Measurements from ENCODE around the gene LDAF1.
"Not testable (repeated sequence)": the region's sequence is repeated elsewhere in the genome, so short reads cannot be mapped to it uniquely, and the experiment has no call there.

Gene LDAF1

GRCh38 chr16:21162661-21163151 lies 4.2 kb downstream of the LDAF1 start:
- DNase-seq (ENCODE audit: low read depth in 2 of 2) = no peak

- DNase-seq (ENCODE audit: low read depth in 2 of 2) = no peak
Observed at GRCh38 chr16:21163576-21163975, 5.1 kb downstream of the LDAF1 start.

- no peak for DNase-seq (ENCODE audit: low read depth in 2 of 2)
Observed at GRCh38 chr16:21164521-21165168, 6.2 kb downstream of the LDAF1 start.

- no peak for DNase-seq (ENCODE audit: low read depth in 2 of 2)
Observed at GRCh38 chr16:21166561-21166961, 8.1 kb downstream of the LDAF1 start.

- no peak for DNase-seq (ENCODE audit: low read depth in 2 of 2)
Observed at GRCh38 chr16:21167360-21167759, 8.9 kb downstream of the LDAF1 start.

- DNase-seq (ENCODE audit: low read depth in 2 of 2) = no peak
Observed at GRCh38 chr16:21167929-21168602, 9.6 kb downstream of the LDAF1 start.

- no peak for DNase-seq (ENCODE audit: low read depth in 2 of 2)
Observed at GRCh38 chr16:21169249-21169981, 10.9 kb downstream of the LDAF1 start.

GRCh38 chr16:21170116-21170515 lies 11.6 kb downstream of the LDAF1 start:
- not testable (repeated sequence) for DNase-seq (ENCODE audit: low read depth in 2 of 2)

- DNase-seq (ENCODE audit: low read depth in 2 of 2) = no peak
Observed at GRCh38 chr16:21172650-21173049, 14.2 kb downstream of the LDAF1 start.

GRCh38 chr16:21175397-21175796 lies 16.9 kb downstream of the LDAF1 start:
- DNase-seq (ENCODE audit: low read depth in 2 of 2) = no peak

GRCh38 chr16:21179126-21179982 lies 20.9 kb downstream of the LDAF1 start:
- no peak for DNase-seq (ENCODE audit: low read depth in 2 of 2)

GRCh38 chr16:21179983-21180365 lies 21.5 kb downstream of the LDAF1 start:
- DNase-seq (ENCODE audit: low read depth in 2 of 2) = no peak

GRCh38 chr16:21183995-21184394 lies 25.5 kb downstream of the LDAF1 start:
- no peak for DNase-seq (ENCODE audit: low read depth in 2 of 2)

GRCh38 chr16:21184834-21185233 lies 26.4 kb downstream of the LDAF1 start:
- peak in 1 of 2 donors; percentile 1 for DNase-seq (ENCODE audit: low read depth in 2 of 2)

GRCh38 chr16:21185659-21186325 lies 27.3 kb downstream of the LDAF1 start:
- DNase-seq (ENCODE audit: low read depth in 2 of 2) = no peak

- no peak for DNase-seq (ENCODE audit: low read depth in 2 of 2)
Observed at GRCh38 chr16:21186326-21186691, 27.8 kb downstream of the LDAF1 start.

GRCh38 chr16:21189311-21189710 lies 30.8 kb downstream of the LDAF1 start:
- no peak for DNase-seq (ENCODE audit: low read depth in 2 of 2)

- DNase-seq (ENCODE audit: low read depth in 2 of 2) = no peak
Observed at GRCh38 chr16:21190013-21190412, 31.5 kb downstream of the LDAF1 start.

GRCh38 chr16:21190599-21190998 lies 32.1 kb downstream of the LDAF1 start:
- no peak for DNase-seq (ENCODE audit: low read depth in 2 of 2)

- DNase-seq (ENCODE audit: low read depth in 2 of 2) = no peak
Observed at GRCh38 chr16:21192991-21193390, 34.5 kb downstream of the LDAF1 start.

GRCh38 chr16:21194771-21195301 lies 36.4 kb downstream of the LDAF1 start:
- no peak for DNase-seq (ENCODE audit: low read depth in 2 of 2)
